ENCODE data around the gene EXOC4.

The EXOC4 gene

GRCh38 chr7:133693281-133693680 is 440.4 kb downstream of the EXOC4 start:
- intact Hi-C loops (cut with DNase I; ENCODE audit: low total_unique reads), result no loop called here
- Histone ChIP-seq H3K36me3 (no peaks in the 10 kb centered on the region), H3K27me3 (no peaks in the 10 kb centered on the region)

DNA sequence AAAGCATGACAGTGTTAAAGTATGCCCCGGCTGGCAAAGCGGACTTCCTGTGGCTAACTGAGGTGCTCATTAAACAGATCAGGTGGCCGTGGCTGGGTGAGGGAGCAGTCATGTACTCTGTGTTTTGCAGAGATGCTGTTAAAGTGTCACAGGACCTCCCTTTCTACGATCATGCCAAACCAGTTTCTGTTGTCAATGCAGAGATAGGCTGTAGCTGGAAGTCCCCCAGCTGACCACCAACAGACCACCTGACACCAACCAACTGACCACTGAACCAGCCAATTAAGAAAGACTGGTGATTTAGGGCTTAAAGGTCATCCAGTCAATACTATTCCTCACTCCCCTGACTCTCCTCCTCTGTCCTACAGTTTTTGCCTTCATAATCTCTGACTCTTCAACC is 443.2 kb downstream of the EXOC4 start:
- Histone ChIP-seq H3K36me3 (no peaks in the 10 kb centered on the region), H3K27ac (no peak overlapping the region), H3K4me1 (peaks cover 0 to 4% (median 0%) of the 10 kb centered on the region in 4 donors), H3K9me3 (no peaks in the 10 kb centered on the region), H3K27me3 (no peaks in the 10 kb centered on the region), H3K4me3 (no peak overlapping the region)
- TF ChIP-seq, protein P1, sequence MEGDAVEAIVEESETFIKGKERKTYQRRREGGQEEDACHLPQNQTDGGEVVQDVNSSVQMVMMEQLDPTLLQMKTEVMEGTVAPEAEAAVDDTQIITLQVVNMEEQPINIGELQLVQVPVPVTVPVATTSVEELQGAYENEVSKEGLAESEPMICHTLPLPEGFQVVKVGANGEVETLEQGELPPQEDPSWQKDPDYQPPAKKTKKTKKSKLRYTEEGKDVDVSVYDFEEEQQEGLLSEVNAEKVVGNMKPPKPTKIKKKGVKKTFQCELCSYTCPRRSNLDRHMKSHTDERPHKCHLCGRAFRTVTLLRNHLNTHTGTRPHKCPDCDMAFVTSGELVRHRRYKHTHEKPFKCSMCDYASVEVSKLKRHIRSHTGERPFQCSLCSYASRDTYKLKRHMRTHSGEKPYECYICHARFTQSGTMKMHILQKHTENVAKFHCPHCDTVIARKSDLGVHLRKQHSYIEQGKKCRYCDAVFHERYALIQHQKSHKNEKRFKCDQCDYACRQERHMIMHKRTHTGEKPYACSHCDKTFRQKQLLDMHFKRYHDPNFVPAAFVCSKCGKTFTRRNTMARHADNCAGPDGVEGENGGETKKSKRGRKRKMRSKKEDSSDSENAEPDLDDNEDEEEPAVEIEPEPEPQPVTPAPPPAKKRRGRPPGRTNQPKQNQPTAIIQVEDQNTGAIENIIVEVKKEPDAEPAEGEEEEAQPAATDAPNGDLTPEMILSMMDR (IDR thresholded peaks at IDR 0.05), result no peak
- no peak for DNase-seq
- intact Hi-C loops (cut with DNase I; ENCODE audit: low total_unique reads), result no loop called here

More at GRCh38 chr7:133693281-133693680, 440.4 kb downstream of the EXOC4 start:
- H3K9me3 ChIP-seq, result no peaks in the 10 kb centered on the region
- DNase-seq, result no peak
- no peak overlapping the region for H3K4me3 ChIP-seq
- no peak overlapping the region for H3K27ac ChIP-seq
- TF ChIP-seq, protein P1 (IDR thresholded peaks at IDR 0.05), result no peak
- peaks cover 0 to 12% (median 0%) of the 10 kb centered on the region in 4 donors for H3K4me1 ChIP-seq

- intact Hi-C loops (cut with DNase I; ENCODE audit: low total_unique reads), result no loop called here
- no peaks in the 10 kb centered on the region for H3K36me3 ChIP-seq
- no peak overlapping the region for H3K4me3 ChIP-seq
- H3K27ac ChIP-seq, result no peak overlapping the region
- TF ChIP-seq, protein P1 (IDR thresholded peaks at IDR 0.05), result no peak
- H3K4me1 ChIP-seq, result no peaks in the 10 kb centered on the region
- no peaks in the 10 kb centered on the region for H3K27me3 ChIP-seq
- no peak for DNase-seq
- no peaks in the 10 kb centered on the region for H3K9me3 ChIP-seq
These were observed 444.7 kb downstream of the EXOC4 start for GRCh38 chr7:133697585-133697984.

DNA sequence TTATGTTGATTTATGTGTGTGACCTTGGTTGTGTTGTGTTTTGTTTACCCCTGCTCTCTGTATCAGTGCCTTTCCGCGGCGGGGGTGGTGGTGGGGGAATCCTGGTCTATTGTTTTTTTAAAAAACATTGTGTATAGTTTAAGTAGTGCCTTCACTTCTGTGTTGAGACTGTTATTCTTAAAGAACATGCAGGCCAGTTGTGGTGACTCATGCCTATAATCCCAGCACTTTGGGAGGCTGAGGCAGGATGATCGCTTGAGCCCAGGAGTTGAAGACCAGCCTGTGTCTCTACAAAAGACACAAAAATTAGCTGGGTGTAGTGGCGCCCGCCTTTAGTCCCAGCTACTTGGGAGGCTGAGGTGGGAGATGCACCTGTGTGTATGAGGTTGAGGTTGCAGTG is 445.2 kb downstream of the EXOC4 start:
- TF ChIP-seq, protein P1 (IDR thresholded peaks at IDR 0.05), result no peak
- no peak for DNase-seq
- H3K36me3 ChIP-seq, result no peaks in the 10 kb centered on the region

GRCh38 chr7:133699386-133699785 is 446.5 kb downstream of the EXOC4 start:
- Histone ChIP-seq H3K4me1 (no peaks in the 10 kb centered on the region), H3K4me3 (no peak overlapping the region), H3K36me3 (no peaks in the 10 kb centered on the region), H3K9me3 (no peaks in the 10 kb centered on the region), H3K27me3 (no peaks in the 10 kb centered on the region), H3K27ac (no peak overlapping the region)
- intact Hi-C loops (cut with DNase I; ENCODE audit: low total_unique reads), result no loop called here
- TF ChIP-seq, protein P1 (IDR thresholded peaks at IDR 0.05), result no peak
- no peak for DNase-seq

More for the DNA sequence above, 445.2 kb downstream of the EXOC4 start:
- Histone ChIP-seq H3K27me3 (no peaks in the 10 kb centered on the region), H3K4me1 (no peaks in the 10 kb centered on the region), H3K4me3 (no peak overlapping the region), H3K27ac (no peak overlapping the region), H3K9me3 (no peaks in the 10 kb centered on the region)
- intact Hi-C loops (cut with DNase I; ENCODE audit: low total_unique reads), result no loop called here

DNA sequence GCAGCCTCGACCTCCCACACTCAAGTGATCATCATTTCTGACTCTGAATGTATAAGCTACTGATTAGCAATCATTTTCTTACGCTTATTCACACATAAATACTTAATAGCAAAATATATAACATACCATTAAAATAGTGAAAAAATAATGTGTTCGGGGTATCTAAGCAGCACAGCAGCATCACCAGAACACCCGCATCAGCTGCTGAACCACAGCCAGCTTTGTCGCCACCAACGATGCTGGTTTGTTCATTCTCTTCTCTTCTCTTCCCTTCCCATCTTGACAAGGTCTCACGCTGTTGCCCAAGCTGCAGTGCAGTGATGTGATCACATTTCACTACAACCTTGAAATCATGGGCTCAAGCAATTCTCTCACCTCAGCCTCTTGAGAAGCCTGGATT is 449.2 kb downstream of the EXOC4 start:
- DNase-seq, result no peak
- Histone ChIP-seq H3K27me3 (no peaks in the 10 kb centered on the region), H3K4me3 (no peak overlapping the region), H3K4me1 (no peaks in the 10 kb centered on the region), H3K27ac (no peak overlapping the region), H3K9me3 (no peaks in the 10 kb centered on the region), H3K36me3 (no peaks in the 10 kb centered on the region)
- intact Hi-C loops (cut with DNase I; ENCODE audit: low total_unique reads), result no loop called here
- TF ChIP-seq, protein P1 (IDR thresholded peaks at IDR 0.05), result no peak
